Measurements from ENCODE around the gene CACNB4. TPM values are rescaled to one million over a fixed set of nuclear protein-coding genes. Genes with fewer than 3 reads are reported as not detected.

Gene CACNB4
- total RNA-seq, 1 experiment from 2014 or later: 0.10 TPM

- no peak for DNase-seq (ENCODE audit: low read depth)
- in situ Hi-C loops (cut with HindIII; ENCODE audit: low pct_unique_long_range_greater_than_20kb, low sequenced_read_pairs): no loop called here
Observed at GRCh38 chr2:151972241-151973012, 126.4 kb downstream of the CACNB4 start.

GRCh38 chr2:151971301-151972051 is 127.4 kb downstream of the CACNB4 start:
- in situ Hi-C loops (cut with HindIII; ENCODE audit: low pct_unique_long_range_greater_than_20kb, low sequenced_read_pairs): no loop called here

GRCh38 chr2:151968770-151969470 is 129.9 kb downstream of the CACNB4 start:
- in situ Hi-C loops (cut with HindIII; ENCODE audit: low pct_unique_long_range_greater_than_20kb, low sequenced_read_pairs): no loop called here
- no peak for DNase-seq (ENCODE audit: low read depth)

More at GRCh38 chr2:151971301-151972051, 127.4 kb downstream of the CACNB4 start:
- DNase-seq (ENCODE audit: low read depth): no peak

GRCh38 chr2:151967829-151968722 is 130.8 kb downstream of the CACNB4 start:
- DNase-seq (ENCODE audit: low read depth): no peak
- in situ Hi-C loops (cut with HindIII; ENCODE audit: low pct_unique_long_range_greater_than_20kb, low sequenced_read_pairs): no loop called here

GRCh38 chr2:151965884-151966283 is 133.0 kb downstream of the CACNB4 start:
- no peak for DNase-seq (ENCODE audit: low read depth)
- in situ Hi-C loops (cut with HindIII; ENCODE audit: low pct_unique_long_range_greater_than_20kb, low sequenced_read_pairs): no loop called here

GRCh38 chr2:151961558-151961957 is 137.3 kb downstream of the CACNB4 start:
- in situ Hi-C loops (cut with HindIII; ENCODE audit: low pct_unique_long_range_greater_than_20kb, low sequenced_read_pairs): no loop called here

GRCh38 chr2:151959238-151959637 is 139.6 kb downstream of the CACNB4 start:
- no peak for DNase-seq (ENCODE audit: low read depth)
- in situ Hi-C loops (cut with HindIII; ENCODE audit: low pct_unique_long_range_greater_than_20kb, low sequenced_read_pairs): no loop called here

More at GRCh38 chr2:151961558-151961957, 137.3 kb downstream of the CACNB4 start:
- no peak for DNase-seq (ENCODE audit: low read depth)

GRCh38 chr2:151953467-151953866 is 145.4 kb downstream of the CACNB4 start:
- in situ Hi-C loops (cut with HindIII; ENCODE audit: low pct_unique_long_range_greater_than_20kb, low sequenced_read_pairs): no loop called here
- DNase-seq (ENCODE audit: low read depth): no peak

- no peak for DNase-seq (ENCODE audit: low read depth)
- in situ Hi-C loops (cut with HindIII; ENCODE audit: low pct_unique_long_range_greater_than_20kb, low sequenced_read_pairs): no loop called here
Observed at GRCh38 chr2:151952691-151953456, 146.0 kb downstream of the CACNB4 start.

- in situ Hi-C loops (cut with HindIII; ENCODE audit: low pct_unique_long_range_greater_than_20kb, low sequenced_read_pairs): no loop called here
- no peak for DNase-seq (ENCODE audit: low read depth)
Observed at GRCh38 chr2:151947813-151948165, 151.1 kb downstream of the CACNB4 start.

GRCh38 chr2:151946899-151947812 is 151.7 kb downstream of the CACNB4 start:
- in situ Hi-C loops (cut with HindIII; ENCODE audit: low pct_unique_long_range_greater_than_20kb, low sequenced_read_pairs): no loop called here
- DNase-seq (ENCODE audit: low read depth): no peak

GRCh38 chr2:151946250-151946884 is 152.5 kb downstream of the CACNB4 start:
- in situ Hi-C loops (cut with HindIII; ENCODE audit: low pct_unique_long_range_greater_than_20kb, low sequenced_read_pairs): no loop called here
- no peak for DNase-seq (ENCODE audit: low read depth)

GRCh38 chr2:151945602-151946001 is 153.2 kb downstream of the CACNB4 start:
- in situ Hi-C loops (cut with HindIII; ENCODE audit: low pct_unique_long_range_greater_than_20kb, low sequenced_read_pairs): no loop called here
- no peak for DNase-seq (ENCODE audit: low read depth)

GRCh38 chr2:151945186-151945585 is 153.7 kb downstream of the CACNB4 start:
- in situ Hi-C loops (cut with HindIII; ENCODE audit: low pct_unique_long_range_greater_than_20kb, low sequenced_read_pairs): no loop called here
- DNase-seq (ENCODE audit: low read depth): no peak

GRCh38 chr2:151943461-151943860 is 155.4 kb downstream of the CACNB4 start:
- DNase-seq (ENCODE audit: low read depth): no peak
- in situ Hi-C loops (cut with HindIII; ENCODE audit: low pct_unique_long_range_greater_than_20kb, low sequenced_read_pairs): no loop called here
